Mesendoderm (in vitro differentiated cells): ENCODE measurements around the gene RERE.

ENCODE experiments used
- DNase-seq: peaks from one replicate; pipeline ENCODE4 v3.0.0; 2013
- H2AK5ac ChIP-seq: 2 replicates; pipeline ENCODE4 v1.6.1; 2013; ENCODE audit warnings: low read length, inconsistent platforms
- H2BK120ac ChIP-seq: 2 replicates; pipeline ENCODE4 v1.6.1; 2013; ENCODE audit warnings: low read depth, mild to moderate bottlenecking, low read length, moderate library complexity, mixed read lengths
- H2BK15ac ChIP-seq: replicated peaks from 2 replicates; pipeline ENCODE4 v1.6.1; 2013; ENCODE audit warnings: low read depth, mild to moderate bottlenecking, moderate library complexity
- H2BK5ac ChIP-seq: 2 replicates; pipeline ENCODE4 v1.6.1; 2013; ENCODE audit warnings: low read length, inconsistent platforms
- H3K18ac ChIP-seq: 2 replicates; pipeline ENCODE4 v1.6.1; 2013; ENCODE audit warnings: mild to moderate bottlenecking, low read length, mixed read lengths
- H3K23ac ChIP-seq: one replicate; pipeline ENCODE4 v1.6.1; 2013; ENCODE audit warnings: low read length
- H3K27ac ChIP-seq: 2 replicates; pipeline ENCODE4 v1.5.1; 2013; ENCODE audit warnings: low read depth, mild to moderate bottlenecking, inconsistent platforms, low read length, moderate library complexity
- H3K27me3 ChIP-seq: 2 replicates; pipeline ENCODE4 v1.6.1; 2013; ENCODE audit warnings: low read length, control low read depth, mild to moderate bottlenecking, inconsistent platforms; ENCODE audit not compliant: insufficient read depth, poor library complexity
- H3K36me3 ChIP-seq: 2 replicates; pipeline ENCODE4 v1.6.1; 2013; ENCODE audit warnings: low read length, inconsistent platforms; ENCODE audit not compliant: control insufficient read depth, insufficient read depth
- H3K4ac ChIP-seq: one replicate; pipeline ENCODE4 v1.6.1; 2013; ENCODE audit warnings: low read depth, mild to moderate bottlenecking, low read length, moderate library complexity
- H3K4me1 ChIP-seq: 2 replicates; pipeline ENCODE4 v1.6.1; 2013; ENCODE audit warnings: low read depth, low read length, inconsistent platforms; ENCODE audit not compliant: control insufficient read depth
- H3K4me2 ChIP-seq: 2 replicates; pipeline ENCODE4 v1.6.1; 2013; ENCODE audit warnings: low read length
- H3K4me3 ChIP-seq: 2 replicates; pipeline ENCODE4 v1.5.1; 2013; ENCODE audit warnings: mild to moderate bottlenecking, low read length
- H3K56ac ChIP-seq: one replicate; pipeline ENCODE4 v1.6.1; 2013; ENCODE audit warnings: low read length
- H3K79me1 ChIP-seq: 2 replicates; pipeline ENCODE4 v1.6.1; 2013; ENCODE audit warnings: low read length, inconsistent platforms
- H3K79me2 ChIP-seq: 2 replicates; pipeline ENCODE4 v1.6.1; 2013; ENCODE audit warnings: mild to moderate bottlenecking, low read length; ENCODE audit not compliant: control insufficient read depth, insufficient read depth
- H3K9ac ChIP-seq: 2 replicates; pipeline ENCODE4 v1.6.1; 2013; ENCODE audit warnings: low read length, inconsistent platforms
- H4K5ac ChIP-seq: one replicate; pipeline ENCODE4 v1.6.1; 2013; ENCODE audit warnings: low read length
- H4K8ac ChIP-seq: one replicate; pipeline ENCODE4 v1.6.1; 2013; ENCODE audit warnings: low read depth, mild to moderate bottlenecking, control low read depth, low read length, moderate library complexity
- WGBS: extraction: QIAGEN DNeasy Blood & Tissue Kit; methylation state at CpG from one replicate; pipeline ENCODE4 v1.1.7; 2013; ENCODE audit warnings: low lambda C conversion rate, missing lambda C conversion rate; ENCODE audit not compliant: insufficient coverage; ENCODE audit errors: extremely low coverage; 5-methylcytosine and 5-hydroxymethylcytosine counted together

RERE gene

GRCh38 chr1:8584316-8584715, 233.1 kb downstream of the RERE start:
- Histone ChIP-seq H4K5ac (no peak overlapping the region), H3K4ac (no peak overlapping the region), H2BK5ac (no peak overlapping the region), H3K36me3 (no peaks in the 10 kb centered on the region), H2BK120ac (no peak overlapping the region), H3K79me1 (peaks cover 9% of the 10 kb centered on the region), H3K4me1 (peaks cover 9% of the 10 kb centered on the region), H3K56ac (no peak overlapping the region), H3K4me2 (no peak overlapping the region), H3K23ac (no peak overlapping the region), H3K4me3 (no peak overlapping the region), H3K18ac (no peak overlapping the region), H3K27me3 (no peaks in the 10 kb centered on the region), H3K9ac (no peak overlapping the region), H2BK15ac (no peak overlapping the region), H3K79me2 (peaks cover 20% of the 10 kb centered on the region), H3K27ac (no peak overlapping the region), H4K8ac (no peak overlapping the region), H2AK5ac (no peak overlapping the region)
- no peak for DNase-seq
- WGBS: no CpG with 5 or more reads among the region's 3 CpGs

- Histone ChIP-seq H3K27me3 (no peaks in the 10 kb centered on the region), H4K8ac (peak overlapping the region; percentile 39), H3K79me2 (peaks cover 18% of the 10 kb centered on the region), H2BK15ac (no peak overlapping the region), H3K36me3 (no peaks in the 10 kb centered on the region), H2BK5ac (no peak overlapping the region), H3K79me1 (peaks cover 12% of the 10 kb centered on the region), H3K56ac (no peak overlapping the region), H3K4ac (no peak overlapping the region), H3K27ac (no peak overlapping the region), H3K23ac (no peak overlapping the region), H4K5ac (no peak overlapping the region), H2AK5ac (no peak overlapping the region), H3K9ac (no peak overlapping the region), H3K4me3 (no peak overlapping the region), H2BK120ac (no peak overlapping the region), H3K18ac (no peak overlapping the region), H3K4me1 (peaks cover 11% of the 10 kb centered on the region), H3K4me2 (no peak overlapping the region)
- no peak for DNase-seq
- no CpG with 5 or more reads among the region's 3 CpGs for WGBS
These were observed 234.4 kb downstream of the RERE start for GRCh38 chr1:8583031-8583430.

GRCh38 chr1:8580566-8580965, 236.9 kb downstream of the RERE start:
- Histone ChIP-seq H3K4me2 (no peak overlapping the region), H3K4ac (no peak overlapping the region), H3K18ac (no peak overlapping the region), H4K8ac (no peak overlapping the region), H2BK15ac (no peak overlapping the region), H3K56ac (no peak overlapping the region), H3K23ac (no peak overlapping the region), H4K5ac (no peak overlapping the region), H3K79me1 (peaks cover 11% of the 10 kb centered on the region), H3K27ac (no peak overlapping the region), H2AK5ac (no peak overlapping the region), H3K27me3 (no peaks in the 10 kb centered on the region), H3K9ac (no peak overlapping the region), H3K79me2 (peaks cover 15% of the 10 kb centered on the region), H2BK5ac (no peak overlapping the region), H3K4me3 (no peak overlapping the region), H2BK120ac (no peak overlapping the region), H3K4me1 (peaks cover 7% of the 10 kb centered on the region), H3K36me3 (no peaks in the 10 kb centered on the region)
- no peak for DNase-seq
- WGBS: no CpG with 5 or more reads among the region's 4 CpGs

GRCh38 chr1:8578936-8579335, 238.5 kb downstream of the RERE start:
- no peak overlapping the region for H4K5ac ChIP-seq
- H2AK5ac ChIP-seq: no peak overlapping the region
- no CpG with 5 or more reads among the region's 5 CpGs for WGBS
- peaks cover 9% of the 10 kb centered on the region for H3K79me2 ChIP-seq
- no peak overlapping the region for H3K23ac ChIP-seq
- no peak overlapping the region for H2BK120ac ChIP-seq
- H3K4me2 ChIP-seq: no peak overlapping the region
- peak overlapping the region; percentile 7 for H3K9ac ChIP-seq
- DNase-seq: no peak
- peak overlapping the region; percentile 29 for H3K56ac ChIP-seq
- no peak overlapping the region for H3K4ac ChIP-seq
- peak overlapping the region; percentile 3 for H2BK5ac ChIP-seq
- H4K8ac ChIP-seq: no peak overlapping the region
- H3K4me1 ChIP-seq: peaks cover 7% of the 10 kb centered on the region
- H3K27ac ChIP-seq: no peak overlapping the region
- no peak overlapping the region for H3K18ac ChIP-seq
- no peaks in the 10 kb centered on the region for H3K27me3 ChIP-seq
- no peak overlapping the region for H2BK15ac ChIP-seq
- no peaks in the 10 kb centered on the region for H3K36me3 ChIP-seq
- H3K4me3 ChIP-seq: no peak overlapping the region
- H3K79me1 ChIP-seq: peaks cover 10% of the 10 kb centered on the region

GRCh38 chr1:8578132-8578877, 239.1 kb downstream of the RERE start:
- no peak overlapping the region for H3K56ac ChIP-seq
- H3K4ac ChIP-seq: no peak overlapping the region
- WGBS: no CpG with 5 or more reads among the region's 2 CpGs
- H3K36me3 ChIP-seq: no peaks in the 10 kb centered on the region
- no peak overlapping the region for H3K18ac ChIP-seq
- H3K4me3 ChIP-seq: no peak overlapping the region
- H2BK120ac ChIP-seq: no peak overlapping the region
- H2BK5ac ChIP-seq: no peak overlapping the region
- H3K4me2 ChIP-seq: no peak overlapping the region
- no peak overlapping the region for H2AK5ac ChIP-seq
- H3K23ac ChIP-seq: no peak overlapping the region
- no peak for DNase-seq
- H3K27me3 ChIP-seq: no peaks in the 10 kb centered on the region
- H3K4me1 ChIP-seq: peaks cover 7% of the 10 kb centered on the region
- H4K8ac ChIP-seq: no peak overlapping the region
- no peak overlapping the region for H3K9ac ChIP-seq
- peaks cover 11% of the 10 kb centered on the region for H3K79me2 ChIP-seq
- no peak overlapping the region for H2BK15ac ChIP-seq
- peaks cover 10% of the 10 kb centered on the region for H3K79me1 ChIP-seq
- H4K5ac ChIP-seq: no peak overlapping the region
- H3K27ac ChIP-seq: no peak overlapping the region

GRCh38 chr1:8574985-8575384, 242.5 kb downstream of the RERE start:
- no peak overlapping the region for H4K5ac ChIP-seq
- no peak for DNase-seq
- H4K8ac ChIP-seq: no peak overlapping the region
- H3K4me1 ChIP-seq: peaks cover 2% of the 10 kb centered on the region
- peaks cover 3% of the 10 kb centered on the region for H3K79me2 ChIP-seq
- H2BK5ac ChIP-seq: no peak overlapping the region
- no peak overlapping the region for H3K4me3 ChIP-seq
- no peak overlapping the region for H2BK15ac ChIP-seq
- no peak overlapping the region for H2AK5ac ChIP-seq
- no peak overlapping the region for H2BK120ac ChIP-seq
- no peak overlapping the region for H3K9ac ChIP-seq
- no peak overlapping the region for H3K4ac ChIP-seq
- H3K23ac ChIP-seq: no peak overlapping the region
- no peak overlapping the region for H3K18ac ChIP-seq
- no peak overlapping the region for H3K4me2 ChIP-seq
- no CpG with 5 or more reads among the region's 5 CpGs for WGBS
- no peak overlapping the region for H3K27ac ChIP-seq
- H3K27me3 ChIP-seq: no peaks in the 10 kb centered on the region
- peaks cover 4% of the 10 kb centered on the region for H3K79me1 ChIP-seq
- H3K36me3 ChIP-seq: no peaks in the 10 kb centered on the region
- no peak overlapping the region for H3K56ac ChIP-seq
